Keratinocyte (primary cell): ENCODE measurements around the gene ADGRD1. TPM values are rescaled to one million over a fixed set of nuclear protein-coding genes. Genes with fewer than 3 reads are reported as not detected.

Experiments
- DNase-seq: peaks from one replicate; pipeline ENCODE4 v3.0.0-alpha.2; 2011; ENCODE audit warnings: low read depth, missing footprints, low spot score
- FAIRE-seq: peaks from 2 replicates; lab custom pipeline; 2011; peaks lifted over from hg19 to GRCh38; lab: Jason Lieb, UNC
- H2AFZ ChIP-seq: 2 replicates; pipeline ENCODE4 v1.6.0; 2012; ENCODE audit warnings: low read length, control low read depth, inconsistent platforms; ENCODE audit not compliant: control insufficient read depth
- H3K27ac ChIP-seq: 2 replicates; pipeline ENCODE4 v1.5.1; 2011; ENCODE audit warnings: low read length; ENCODE audit not compliant: control insufficient read depth, insufficient read depth
- H3K27me3 ChIP-seq: 3 replicates; pipeline ENCODE4 v1.6.0; 2011; ENCODE audit warnings: low read length; ENCODE audit not compliant: control insufficient read depth, insufficient read depth; ENCODE audit errors: extremely low read depth
- H3K36me3 ChIP-seq, 2 experiments: 2 replicates in 1 of 2; 3 replicates in 1 of 2; pipeline ENCODE4 v1.5.1; 2011; ENCODE audit warnings: low read length in 2 of 2, mild to moderate bottlenecking in 1 of 2; ENCODE audit not compliant: control insufficient read depth in 2 of 2, insufficient read depth in 2 of 2; ENCODE audit errors: extremely low read depth in 1 of 2
- H3K4me1 ChIP-seq: 3 replicates; pipeline ENCODE4 v1.5.1; 2011; ENCODE audit warnings: low read length; ENCODE audit not compliant: control insufficient read depth, insufficient read depth; ENCODE audit errors: extremely low read depth
- H3K4me2 ChIP-seq: 3 replicates; pipeline ENCODE4 v1.6.0; 2011; ENCODE audit warnings: low read depth, low read length; ENCODE audit not compliant: control insufficient read depth, insufficient read depth; ENCODE audit errors: extremely low read depth
- H3K4me3 ChIP-seq, 3 experiments: fragments of 200-600 bp in 1 of 3; sonication (generic) in 1 of 3; 2 replicates in 2 of 3; 3 replicates in 1 of 3; pipeline ENCODE4 v1.5.1; 2011 to 2016; ENCODE audit warnings: low read length in 3 of 3, mild to moderate bottlenecking in 3 of 3, control low read depth in 2 of 3, inconsistent platforms in 1 of 3, low read depth in 1 of 3, mixed read lengths in 1 of 3, mixed run types in 1 of 3, moderate library complexity in 1 of 3; ENCODE audit not compliant: control insufficient read depth in 2 of 3, insufficient read depth in 2 of 3; ENCODE audit errors: extremely low read depth in 1 of 3
- H3K79me2 ChIP-seq: 2 replicates; pipeline ENCODE4 v1.6.0; 2012; ENCODE audit warnings: low read length; ENCODE audit not compliant: control insufficient read depth, insufficient read depth
- H3K9ac ChIP-seq: 3 replicates; pipeline ENCODE4 v1.6.0; 2011; ENCODE audit warnings: low read length; ENCODE audit not compliant: control insufficient read depth, insufficient read depth; ENCODE audit errors: extremely low read depth
- H3K9me1 ChIP-seq: 3 replicates; pipeline ENCODE4 v1.6.0; 2011; ENCODE audit warnings: low read length; ENCODE audit not compliant: control insufficient read depth, insufficient read depth; ENCODE audit errors: extremely low read depth
- H3K9me3 ChIP-seq: 2 replicates; pipeline ENCODE4 v1.5.1; 2012; ENCODE audit warnings: low read depth, low read length; ENCODE audit not compliant: control insufficient read depth
- H4K20me1 ChIP-seq: 3 replicates; pipeline ENCODE4 v1.6.0; 2011; ENCODE audit warnings: low read length; ENCODE audit not compliant: control insufficient read depth, insufficient read depth; ENCODE audit errors: extremely low read depth
- CTCF ChIP-seq, 3 experiments: IDR thresholded peaks in 1 of 3; conservative IDR thresholded peaks in 1 of 3; optimal IDR thresholded peaks in 1 of 3; 2 replicates in 2 of 3; 3 replicates in 1 of 3; pipeline versions ENCODE3 to v1.5.1; 2011; ENCODE audit warnings: low read length in 3 of 3, mild to moderate bottlenecking in 3 of 3, moderate library complexity in 2 of 3, control low read depth in 1 of 3, inconsistent platforms in 1 of 3; ENCODE audit not compliant: insufficient read depth in 2 of 3; ENCODE audit errors: extremely low read depth in 1 of 3
- EZH2 ChIP-seq: IDR thresholded peaks from one replicate; pipeline ENCODE4 v1.6.1; 2012; ENCODE audit warnings: inconsistent platforms, mild to moderate bottlenecking, low read length, moderate library complexity
- dilution Hi-C: fragments of 300-500 bp; cut with MboI; formaldehyde crosslinking; loops from one replicate; pipeline ENCODE4 v1.7.0; 2020; ENCODE audit warnings: low sequenced_read_pairs; ENCODE audit not compliant: extremely low pct_ligation_motif_present
- polyA plus RNA-seq, 5 experiments: library from polyadenylated mRNA; depleted of rRNA in 3 of 5; stranded (reverse) in 3 of 5; stranded (forward) in 1 of 5; unstranded in 1 of 5; fragments of >200 nt; gene quantifications; 1 replicate in 1 of 5; 2 replicates in 3 of 5; 3 replicates in 1 of 5; pipeline versions ENCODE4 v1.2.1 to v1.2.3, GENCODE V29; 2011 to 2012; ENCODE audit warnings: missing spikeins in 2 of 5, low read depth in 1 of 5, low replicate concordance in 1 of 5

Gene ADGRD1
- polyA plus RNA-seq, 1 donor (not counting 4 experiments of a cell fraction or from before 2014, with no cell fraction given): not detected

GRCh38 chr12:130989391-130989790 lies 35.7 kb downstream of the ADGRD1 start:
- no peaks in the 10 kb centered on the region for H3K9me3 ChIP-seq
- H3K4me3 ChIP-seq: no peak overlapping the region
- H4K20me1 ChIP-seq: no peaks in the 10 kb centered on the region
- no peak overlapping the region for H3K27ac ChIP-seq
- TF ChIP-seq CTCF (optimal IDR thresholded peaks at IDR 0.05 in 1 of 3, IDR thresholded peaks at IDR 0.05 in 1 of 3, conservative IDR thresholded peaks at IDR 0.05 in 1 of 3; ENCODE audit: extremely low read depth in 1 of 3, insufficient read depth in 2 of 3, low read length in 3 of 3): no peak
- no peak for TF ChIP-seq EZH2
- H2AFZ ChIP-seq: no peak overlapping the region
- H3K4me1 ChIP-seq: no peaks in the 10 kb centered on the region
- no peak overlapping the region for H3K9ac ChIP-seq
- no peak for DNase-seq
- dilution Hi-C loops: no loop called here
- H3K79me2 ChIP-seq: no peaks in the 10 kb centered on the region
- H3K9me1 ChIP-seq: no peaks in the 10 kb centered on the region
- FAIRE-seq: no peak
- H3K4me2 ChIP-seq: no peak overlapping the region
- no peaks in the 10 kb centered on the region for H3K36me3 ChIP-seq
- no peaks in the 10 kb centered on the region for H3K27me3 ChIP-seq

- no peaks in the 10 kb centered on the region for H3K36me3 ChIP-seq
- FAIRE-seq (no peak), DNase-seq (no peak)
- TF ChIP-seq EZH2: no peak
- TF ChIP-seq CTCF (optimal IDR thresholded peaks at IDR 0.05 in 1 of 3, IDR thresholded peaks at IDR 0.05 in 1 of 3, conservative IDR thresholded peaks at IDR 0.05 in 1 of 3; ENCODE audit: extremely low read depth in 1 of 3, insufficient read depth in 2 of 3, low read length in 3 of 3): no peak
- no peak overlapping the region for H3K27ac ChIP-seq
- no peaks in the 10 kb centered on the region for H3K27me3 ChIP-seq
- no peak overlapping the region for H3K4me3 ChIP-seq
- H3K4me1 ChIP-seq: no peaks in the 10 kb centered on the region
- H3K9me3 ChIP-seq: no peaks in the 10 kb centered on the region
- no peaks in the 10 kb centered on the region for H4K20me1 ChIP-seq
- H3K4me2 ChIP-seq: no peak overlapping the region
- H3K9me1 ChIP-seq: no peaks in the 10 kb centered on the region
- no peak overlapping the region for H3K9ac ChIP-seq
- dilution Hi-C loops: no loop called here
- no peak overlapping the region for H2AFZ ChIP-seq
- H3K79me2 ChIP-seq: no peaks in the 10 kb centered on the region
These were observed 36.3 kb downstream of the ADGRD1 start for GRCh38 chr12:130990034-130990433.
